K562 (cell line): ENCODE data around the gene LAMTOR4. TPM values are rescaled to one million over a fixed set of nuclear protein-coding genes. Genes with fewer than 3 reads are reported as not detected.

ENCODE experiments used
- ELF4 ChIP-seq: fragments of 450-650 bp; formaldehyde crosslinking; IDR thresholded peaks from 2 replicates; pipeline ENCODE4 v1.4.0; 2022; ENCODE audit warnings: missing genetic modification characterization
- ESRRA ChIP-seq: fragments of 450-650 bp; IDR thresholded peaks from 2 replicates; pipeline ENCODE4 v1.6.1; 2014; ENCODE audit warnings: low read depth, mild to moderate bottlenecking, moderate library complexity, borderline replicate concordance
- ETV6 ChIP-seq, 3 experiments: fragments of 150-350 bp in 1 of 3; sonication (generic) in 1 of 3; formaldehyde crosslinking in 1 of 3; IDR thresholded peaks; 2 replicates each; pipeline versions ENCODE4 v1.6.1 to v1.8.0; 2014 to 2022; ENCODE audit warnings: borderline replicate concordance in 2 of 3, low read depth in 2 of 3, antibody characterized with exemption in 1 of 3, low read length in 1 of 3, mild to moderate bottlenecking in 1 of 3, missing genetic modification reagents in 1 of 3
- FOXK2 ChIP-seq, 2 experiments: fragments of 450-650 bp; IDR thresholded peaks in 1 of 2; conservative IDR thresholded peaks in 1 of 2; 2 replicates each; pipeline ENCODE4 v1.6.1; 2016; ENCODE audit warnings: low read depth in 2 of 2, mild to moderate bottlenecking in 1 of 2
- FUS ChIP-seq: fragments of 200-400 bp; formaldehyde crosslinking; optimal IDR thresholded peaks from 2 replicates; pipeline ENCODE3; 2017; ENCODE audit warnings: low read depth, low read length
- GTF2A2 ChIP-seq: IDR thresholded peaks from 2 replicates; pipeline ENCODE4 v1.6.1; 2016; ENCODE audit warnings: mild to moderate bottlenecking, missing genetic modification characterization, missing compliant biosample characterization
- HDAC1 ChIP-seq, 2 experiments: fragments of 450-650 bp; IDR thresholded peaks; 2 replicates each; pipeline ENCODE4 v1.6.1; 2016 to 2017; ENCODE audit warnings: inconsistent platforms in 1 of 2, mild to moderate bottlenecking in 1 of 2, moderate library complexity in 1 of 2
- HNRNPL ChIP-seq: fragments of 200-400 bp; formaldehyde crosslinking; IDR thresholded peaks from 2 replicates; pipeline ENCODE4 v1.6.1; 2017; ENCODE audit warnings: low read depth, mild to moderate bottlenecking, low read length
- KDM1A ChIP-seq, 2 experiments: fragments of 450-650 bp; IDR thresholded peaks; 2 replicates each; pipeline ENCODE4 v1.6.1; 2016; ENCODE audit warnings: mild to moderate bottlenecking in 2 of 2
- MAFG ChIP-seq: fragments of 450-650 bp; conservative IDR thresholded peaks from 2 replicates; pipeline ENCODE4 v1.6.1; 2016; ENCODE audit warnings: missing genetic modification characterization, missing compliant biosample characterization
- NFATC3 ChIP-seq: fragments of 450-650 bp; IDR thresholded peaks from 2 replicates; pipeline ENCODE4 v1.6.1; 2017; ENCODE audit warnings: mild to moderate bottlenecking
- NUFIP1 ChIP-seq: fragments of 450-650 bp; IDR thresholded peaks from 2 replicates; pipeline ENCODE4 v1.6.1; 2018; ENCODE audit not compliant: partially characterized antibody
- PHF21A ChIP-seq: fragments of 450-650 bp; IDR thresholded peaks from 2 replicates; pipeline ENCODE4 v1.6.1; 2017; ENCODE audit warnings: low read depth, borderline replicate concordance
- POLR3G ChIP-seq: IDR thresholded peaks from 2 replicates; pipeline ENCODE4 v1.6.1; 2011; ENCODE audit not compliant: insufficient read length, insufficient replicate concordance; ENCODE audit errors: extremely low read depth
- RAD21 ChIP-seq, 2 experiments: fragments of 250-450 bp in 1 of 2; fragments of 450-650 bp in 1 of 2; sonication (Bioruptor Pico) in 1 of 2; formaldehyde crosslinking in 1 of 2; IDR thresholded peaks in 1 of 2; conservative IDR thresholded peaks in 1 of 2; 2 replicates each; pipeline versions ENCODE4 v1.4.0 to v1.8.0; 2020 to 2022; ENCODE audit warnings: mild to moderate bottlenecking in 2 of 2, moderate library complexity in 1 of 2
- SMAD3 ChIP-seq: fragments of 450-650 bp; formaldehyde crosslinking; conservative IDR thresholded peaks from 2 replicates; pipeline ENCODE4 v1.4.0; 2020; ENCODE audit warnings: mild to moderate bottlenecking
- ZBTB1 ChIP-seq: sonication (generic); formaldehyde crosslinking; IDR thresholded peaks from 2 replicates; pipeline ENCODE4 v1.8.1; 2023; ENCODE audit warnings: missing genetic modification reagents, low read depth, mild to moderate bottlenecking, borderline replicate concordance
- ZNF263 ChIP-seq: sonication (generic); formaldehyde crosslinking; IDR thresholded peaks from 2 replicates; pipeline ENCODE4 v1.8.0; 2022; ENCODE audit warnings: mild to moderate bottlenecking, missing genetic modification reagents, borderline replicate concordance
- ZNF444 ChIP-seq: fragments of 250-450 bp; sonication (Bioruptor Pico); IDR thresholded peaks from 2 replicates; pipeline ENCODE4 v1.4.0; 2020; ENCODE audit warnings: mild to moderate bottlenecking, moderate library complexity
- polyA plus RNA-seq, 8 experiments: library from polyadenylated mRNA; depleted of rRNA in 4 of 8; stranded (reverse) in 5 of 8; unstranded in 3 of 8; fragments of >200 nt; fragmentation: Nextera tagmentation in 2 of 8; fragmentation: Illumina TruSeq in 1 of 8; extraction: Ambion mirVana in 2 of 8; extraction: Trizol in 1 of 8; gene quantifications; 2 replicates each; pipeline versions ENCODE4 v1.2.1 to v1.2.3, GENCODE V29; 2011 to 2014; ENCODE audit warnings: inconsistent platforms in 1 of 8, missing spikeins in 1 of 8
- total RNA-seq, 7 experiments: library from RNA; depleted of rRNA in 6 of 7; stranded (reverse); fragments of >200 nt in 6 of 7; fragmentation: Illumina TruSeq in 2 of 7; extraction: Trizol in 2 of 7; gene quantifications; 2 replicates each; pipeline versions ENCODE4 v1.2.1 to v1.2.3, GENCODE V29; 2011 to 2021; ENCODE audit warnings: low replicate concordance in 1 of 7
- TF ChIP-seq, protein P1 (sequence below): fragments of 450-650 bp; IDR thresholded peaks from 2 replicates; pipeline ENCODE4 v1.6.1; 2016; ENCODE audit warnings: mild to moderate bottlenecking
- TF ChIP-seq, protein P2 (sequence below): fragments of 450-650 bp; IDR thresholded peaks from 2 replicates; pipeline ENCODE4 v1.6.1; 2018; ENCODE audit warnings: mild to moderate bottlenecking, low read depth; ENCODE audit not compliant: partially characterized antibody
- TF ChIP-seq, protein P3 (sequence below): fragments of 250-450 bp; sonication (Bioruptor Pico); IDR thresholded peaks from 2 replicates; pipeline ENCODE4 v1.8.0; 2022; ENCODE audit warnings: moderate library complexity, mild to moderate bottlenecking, inconsistent platforms
- TF ChIP-seq, protein P4 (sequence below): fragments of 450-650 bp; IDR thresholded peaks from 2 replicates; pipeline ENCODE4 v1.6.1; 2017; ENCODE audit warnings: antibody characterized with exemption

The LAMTOR4 gene
- total and polyA plus RNA-seq, 9 of the 15 experiments (the other 6 are each of a cell fraction or from before 2014, with no cell fraction given), result 79.6 to 314 (median 195) TPM

DNA sequence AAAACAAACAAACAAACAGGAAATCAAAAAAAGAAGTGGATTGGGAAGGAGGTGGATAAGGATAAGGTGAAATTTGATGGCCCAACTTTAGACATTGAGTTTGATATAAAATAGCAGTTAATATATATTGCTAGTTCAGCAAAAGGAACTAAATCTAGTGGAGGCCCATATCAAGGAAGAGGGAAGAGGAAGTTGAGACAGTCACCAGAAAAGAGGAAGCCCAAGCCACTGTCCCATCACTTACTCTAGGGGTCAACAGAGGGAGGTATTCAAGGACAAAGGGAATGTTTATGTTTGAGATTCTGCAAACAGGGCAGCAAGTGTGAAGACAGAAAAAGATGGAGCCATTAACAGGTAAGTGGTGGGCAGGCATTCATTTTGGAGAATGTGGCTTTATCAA is 3.7 kb downstream of the LAMTOR4 start (continued):
- TF ChIP-seq, protein P1, sequence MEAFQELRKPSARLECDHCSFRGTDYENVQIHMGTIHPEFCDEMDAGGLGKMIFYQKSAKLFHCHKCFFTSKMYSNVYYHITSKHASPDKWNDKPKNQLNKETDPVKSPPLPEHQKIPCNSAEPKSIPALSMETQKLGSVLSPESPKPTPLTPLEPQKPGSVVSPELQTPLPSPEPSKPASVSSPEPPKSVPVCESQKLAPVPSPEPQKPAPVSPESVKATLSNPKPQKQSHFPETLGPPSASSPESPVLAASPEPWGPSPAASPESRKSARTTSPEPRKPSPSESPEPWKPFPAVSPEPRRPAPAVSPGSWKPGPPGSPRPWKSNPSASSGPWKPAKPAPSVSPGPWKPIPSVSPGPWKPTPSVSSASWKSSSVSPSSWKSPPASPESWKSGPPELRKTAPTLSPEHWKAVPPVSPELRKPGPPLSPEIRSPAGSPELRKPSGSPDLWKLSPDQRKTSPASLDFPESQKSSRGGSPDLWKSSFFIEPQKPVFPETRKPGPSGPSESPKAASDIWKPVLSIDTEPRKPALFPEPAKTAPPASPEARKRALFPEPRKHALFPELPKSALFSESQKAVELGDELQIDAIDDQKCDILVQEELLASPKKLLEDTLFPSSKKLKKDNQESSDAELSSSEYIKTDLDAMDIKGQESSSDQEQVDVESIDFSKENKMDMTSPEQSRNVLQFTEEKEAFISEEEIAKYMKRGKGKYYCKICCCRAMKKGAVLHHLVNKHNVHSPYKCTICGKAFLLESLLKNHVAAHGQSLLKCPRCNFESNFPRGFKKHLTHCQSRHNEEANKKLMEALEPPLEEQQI, result no peak
- TF ChIP-seq ZNF444 (CRISPR knock-in tag), result no peak
- TF ChIP-seq, protein P2, sequence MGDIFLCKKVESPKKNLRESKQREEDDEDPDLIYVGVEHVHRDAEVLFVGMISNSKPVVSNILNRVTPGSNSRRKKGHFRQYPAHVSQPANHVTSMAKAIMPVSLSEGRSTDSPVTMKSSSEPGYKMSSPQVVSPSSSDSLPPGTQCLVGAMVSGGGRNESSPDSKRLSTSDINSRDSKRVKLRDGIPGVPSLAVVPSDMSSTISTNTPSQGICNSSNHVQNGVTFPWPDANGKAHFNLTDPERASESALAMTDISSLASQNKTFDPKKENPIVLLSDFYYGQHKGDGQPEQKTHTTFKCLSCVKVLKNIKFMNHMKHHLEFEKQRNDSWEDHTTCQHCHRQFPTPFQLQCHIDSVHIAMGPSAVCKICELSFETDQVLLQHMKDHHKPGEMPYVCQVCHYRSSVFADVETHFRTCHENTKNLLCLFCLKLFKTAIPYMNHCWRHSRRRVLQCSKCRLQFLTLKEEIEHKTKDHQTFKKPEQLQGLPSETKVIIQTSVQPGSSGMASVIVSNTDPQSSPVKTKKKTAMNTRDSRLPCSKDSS, result no peak
- no peak for TF ChIP-seq PHF21A
- TF ChIP-seq ZNF263, result no peak
- TF ChIP-seq FOXK2 (conservative IDR thresholded peaks at IDR 0.05 in 1 of 2, IDR thresholded peaks at IDR 0.05 in 1 of 2; ENCODE audit: low read depth in 2 of 2), result peak in 1 of 2 experiments; percentile 19; a peak in 1 of 4 replicates
- TF ChIP-seq FUS, result no peak
- TF ChIP-seq ETV6 (IDR thresholded peaks at IDR 0.05; ENCODE audit: borderline replicate concordance in 1 of 2, low read depth in 2 of 2, low read length in 1 of 2), result peak; percentile 73 to 92; a peak in 3 of 4 replicates
- no peak for TF ChIP-seq ETV6 (CRISPR knock-in tag; IDR thresholded peaks at IDR 0.05; ENCODE audit: borderline replicate concordance)
- TF ChIP-seq HDAC1 (IDR thresholded peaks at IDR 0.05), result 0 out of 4 replicates have a peak, but pooled peaks of 1 of the 2 experiments have one; percentile 18
- no peak for TF ChIP-seq POLR3G
- TF ChIP-seq ESRRA, result peak; percentile 99
- no peak for TF ChIP-seq NFATC3
- TF ChIP-seq ZBTB1 (CRISPR knock-in tag), result no peak
- TF ChIP-seq KDM1A (IDR thresholded peaks at IDR 0.05), result peak; percentile 27 to 41; a peak in 2 of 4 replicates
- no peak for TF ChIP-seq HNRNPL
- TF ChIP-seq, protein P3, sequence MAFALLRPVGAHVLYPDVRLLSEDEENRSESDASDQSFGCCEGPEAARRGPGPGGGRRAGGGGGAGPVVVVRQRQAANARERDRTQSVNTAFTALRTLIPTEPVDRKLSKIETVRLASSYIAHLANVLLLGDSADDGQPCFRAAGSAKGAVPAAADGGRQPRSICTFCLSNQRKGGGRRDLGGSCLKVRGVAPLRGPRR (CRISPR knock-in tag), result no peak
- TF ChIP-seq, protein P4, sequence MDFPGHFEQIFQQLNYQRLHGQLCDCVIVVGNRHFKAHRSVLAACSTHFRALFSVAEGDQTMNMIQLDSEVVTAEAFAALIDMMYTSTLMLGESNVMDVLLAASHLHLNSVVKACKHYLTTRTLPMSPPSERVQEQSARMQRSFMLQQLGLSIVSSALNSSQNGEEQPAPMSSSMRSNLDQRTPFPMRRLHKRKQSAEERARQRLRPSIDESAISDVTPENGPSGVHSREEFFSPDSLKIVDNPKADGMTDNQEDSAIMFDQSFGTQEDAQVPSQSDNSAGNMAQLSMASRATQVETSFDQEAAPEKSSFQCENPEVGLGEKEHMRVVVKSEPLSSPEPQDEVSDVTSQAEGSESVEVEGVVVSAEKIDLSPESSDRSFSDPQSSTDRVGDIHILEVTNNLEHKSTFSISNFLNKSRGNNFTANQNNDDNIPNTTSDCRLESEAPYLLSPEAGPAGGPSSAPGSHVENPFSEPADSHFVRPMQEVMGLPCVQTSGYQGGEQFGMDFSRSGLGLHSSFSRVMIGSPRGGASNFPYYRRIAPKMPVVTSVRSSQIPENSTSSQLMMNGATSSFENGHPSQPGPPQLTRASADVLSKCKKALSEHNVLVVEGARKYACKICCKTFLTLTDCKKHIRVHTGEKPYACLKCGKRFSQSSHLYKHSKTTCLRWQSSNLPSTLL, result no peak
- no peak for TF ChIP-seq GTF2A2
- peak in 1 of 2 experiments; percentile 13; a peak in 1 of 4 replicates for TF ChIP-seq RAD21 (CRISPR knock-in tag; conservative IDR thresholded peaks at IDR 0.05 in 1 of 2, IDR thresholded peaks at IDR 0.05 in 1 of 2)
- no peak for TF ChIP-seq SMAD3 (CRISPR knock-in tag)
- TF ChIP-seq MAFG (tag), result peak; percentile 83
- no peak for TF ChIP-seq NUFIP1
- peak; percentile 54; the same call in 1 of the 2 replicates for TF ChIP-seq ELF4 (CRISPR knock-in tag)
